GM13977 (cell line): ENCODE data around the gene ZBTB42.

Experiments
- DNase-seq: peaks from one replicate; pipeline ENCODE4 v3.0.0; 2012; ENCODE audit warnings: low spot score
- CTCF ChIP-seq: IDR thresholded peaks from 2 replicates; pipeline ENCODE4 v1.5.1; 2012; ENCODE audit warnings: mild to moderate bottlenecking, control low read depth; ENCODE audit not compliant: insufficient read depth; ENCODE audit errors: extremely low read depth, missing control alignments
- in situ Hi-C: fragments of 300-500 bp; cut with MboI; formaldehyde crosslinking; loops from one replicate; pipeline ENCODE4 v1.12.0; 2022; ENCODE audit warnings: low sequenced_read_pairs, low pct_unique_long_range_greater_than_20kb, mixed read lengths, inconsistent platforms; ENCODE audit not compliant: unreplicated experiment

Gene ZBTB42

GRCh38 chr14:104819361-104819781, 18.5 kb downstream of the ZBTB42 start:
- in situ Hi-C loops: no loop called here
- TF ChIP-seq CTCF: no peak
- DNase-seq: no peak

- in situ Hi-C loops: loop anchor here (10.0 kb wide), 1 partner anchor 56 kb away; no protein-coding TSS in a partner anchor
- TF ChIP-seq CTCF: no peak
- DNase-seq: no peak
Observed at GRCh38 chr14:104820669-104821228, 19.8 kb downstream of the ZBTB42 start.

GRCh38 chr14:104821229-104821945, 20.5 kb downstream of the ZBTB42 start:
- in situ Hi-C loops: loop anchor here (10.0 kb wide), 1 partner anchor 57 kb away; no protein-coding TSS in a partner anchor
- TF ChIP-seq CTCF: no peak
- DNase-seq: no peak

GRCh38 chr14:104821971-104822608, 21.2 kb downstream of the ZBTB42 start:
- no peak for DNase-seq
- in situ Hi-C loops: loop anchor here (10.0 kb wide), 1 partner anchor 57 kb away; no protein-coding TSS in a partner anchor
- TF ChIP-seq CTCF: no peak

- no peak for DNase-seq
- in situ Hi-C loops: loop anchor here (10.0 kb wide), 1 partner anchor 58 kb away; no protein-coding TSS in a partner anchor
- no peak for TF ChIP-seq CTCF
Observed at GRCh38 chr14:104822821-104823615, 22.1 kb downstream of the ZBTB42 start.
